Measurements from ENCODE around the gene MEPE.

- TF ChIP-seq POLR2AphosphoS5 (IDR thresholded peaks at IDR 0.05; ENCODE audit: low read depth, low read length) (no peak), POLR2A (IDR thresholded peaks at IDR 0.05; ENCODE audit: low read depth, low read length) (no peak), TAF1 (IDR thresholded peaks at IDR 0.05; ENCODE audit: borderline replicate concordance, low read depth, low read length) (no peak)
These were observed 24.0 kb downstream of the MEPE start for GRCh38 chr4:87856816-87857215.
